Measurements from ENCODE around the gene NTSR1. TPM values are rescaled to one million over a fixed set of nuclear protein-coding genes. Genes with fewer than 3 reads are reported as not detected.

The NTSR1 gene
- total and polyA plus RNA-seq, 2 of the 13 experiments (the other 11 are each of a cell fraction or from before 2014, with no cell fraction given): 0.09 to 0.12 TPM

GRCh38 chr20:62768551-62769287 lies 60.1 kb downstream of the NTSR1 start (continued):
- TF ChIP-seq RAD51 (IDR thresholded peaks at IDR 0.05; ENCODE audit: borderline replicate concordance) (no peak), ZC3H4 (CRISPR knock-in tag; IDR thresholded peaks at IDR 0.05; ENCODE audit: borderline replicate concordance) (no peak), ZNF552 (CRISPR knock-in tag; IDR thresholded peaks at IDR 0.05; ENCODE audit: borderline replicate concordance) (peak; percentile 31; the same call in 1 of the 2 replicates), ZNF282 (IDR thresholded peaks at IDR 0.05; ENCODE audit: partially characterized antibody) (no peak), SETDB1 (CRISPR knock-in tag; IDR thresholded peaks at IDR 0.05; ENCODE audit: borderline replicate concordance) (no peak), PHF21A (CRISPR knock-in tag; IDR thresholded peaks at IDR 0.05) (no peak), KAT2B (IDR thresholded peaks at IDR 0.05; ENCODE audit: borderline replicate concordance, low read depth, low read length) (no peak), ZNF263 (CRISPR knock-in tag; IDR thresholded peaks at IDR 0.05) (no peak), KDM4B (CRISPR knock-in tag; IDR thresholded peaks at IDR 0.05) (no peak), RFXANK (CRISPR knock-in tag; IDR thresholded peaks at IDR 0.05) (no peak), GABPA (IDR thresholded peaks at IDR 0.05; ENCODE audit: low read depth, low read length) (0 out of 2 replicates have a peak, but pooled peaks have one; percentile 15), GABPA (CRISPR knock-in tag; IDR thresholded peaks at IDR 0.05; ENCODE audit: low read depth) (no peak), ZFP62 (CRISPR knock-in tag; IDR thresholded peaks at IDR 0.05) (no peak), ZSCAN21 (CRISPR knock-in tag; IDR thresholded peaks at IDR 0.05; ENCODE audit: borderline replicate concordance) (0 out of 2 replicates have a peak, but pooled peaks have one; percentile 40)
- TF ChIP-seq, protein P1, sequence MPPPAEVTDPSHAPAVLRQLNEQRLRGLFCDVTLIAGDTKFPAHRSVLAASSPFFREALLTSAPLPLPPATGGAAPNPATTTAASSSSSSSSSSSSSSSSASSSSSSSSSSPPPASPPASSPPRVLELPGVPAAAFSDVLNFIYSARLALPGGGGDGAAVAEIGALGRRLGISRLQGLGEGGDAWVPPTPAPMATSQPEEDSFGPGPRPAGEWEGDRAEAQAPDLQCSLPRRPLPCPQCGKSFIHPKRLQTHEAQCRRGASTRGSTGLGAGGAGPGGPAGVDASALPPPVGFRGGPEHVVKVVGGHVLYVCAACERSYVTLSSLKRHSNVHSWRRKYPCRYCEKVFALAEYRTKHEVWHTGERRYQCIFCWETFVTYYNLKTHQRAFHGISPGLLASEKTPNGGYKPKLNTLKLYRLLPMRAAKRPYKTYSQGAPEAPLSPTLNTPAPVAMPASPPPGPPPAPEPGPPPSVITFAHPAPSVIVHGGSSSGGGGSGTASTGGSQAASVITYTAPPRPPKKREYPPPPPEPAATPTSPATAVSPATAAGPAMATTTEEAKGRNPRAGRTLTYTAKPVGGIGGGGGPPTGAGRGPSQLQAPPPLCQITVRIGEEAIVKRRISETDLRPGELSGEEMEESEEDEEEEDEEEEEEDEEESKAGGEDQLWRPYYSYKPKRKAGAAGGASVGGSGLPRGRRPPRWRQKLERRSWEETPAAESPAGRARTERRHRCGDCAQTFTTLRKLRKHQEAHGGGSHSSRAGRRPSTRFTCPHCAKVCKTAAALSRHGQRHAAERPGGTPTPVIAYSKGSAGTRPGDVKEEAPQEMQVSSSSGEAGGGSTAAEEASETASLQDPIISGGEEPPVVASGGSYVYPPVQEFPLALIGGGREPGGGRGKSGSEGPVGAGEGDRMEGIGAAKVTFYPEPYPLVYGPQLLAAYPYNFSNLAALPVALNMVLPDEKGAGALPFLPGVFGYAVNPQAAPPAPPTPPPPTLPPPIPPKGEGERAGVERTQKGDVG (CRISPR knock-in tag; IDR thresholded peaks at IDR 0.05; ENCODE audit: borderline replicate concordance): no peak
- TF ChIP-seq, protein P2, sequence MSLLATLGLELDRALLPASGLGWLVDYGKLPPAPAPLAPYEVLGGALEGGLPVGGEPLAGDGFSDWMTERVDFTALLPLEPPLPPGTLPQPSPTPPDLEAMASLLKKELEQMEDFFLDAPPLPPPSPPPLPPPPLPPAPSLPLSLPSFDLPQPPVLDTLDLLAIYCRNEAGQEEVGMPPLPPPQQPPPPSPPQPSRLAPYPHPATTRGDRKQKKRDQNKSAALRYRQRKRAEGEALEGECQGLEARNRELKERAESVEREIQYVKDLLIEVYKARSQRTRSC (CRISPR knock-in tag; IDR thresholded peaks at IDR 0.05; ENCODE audit: low read depth): no peak
- TF ChIP-seq, protein P3, sequence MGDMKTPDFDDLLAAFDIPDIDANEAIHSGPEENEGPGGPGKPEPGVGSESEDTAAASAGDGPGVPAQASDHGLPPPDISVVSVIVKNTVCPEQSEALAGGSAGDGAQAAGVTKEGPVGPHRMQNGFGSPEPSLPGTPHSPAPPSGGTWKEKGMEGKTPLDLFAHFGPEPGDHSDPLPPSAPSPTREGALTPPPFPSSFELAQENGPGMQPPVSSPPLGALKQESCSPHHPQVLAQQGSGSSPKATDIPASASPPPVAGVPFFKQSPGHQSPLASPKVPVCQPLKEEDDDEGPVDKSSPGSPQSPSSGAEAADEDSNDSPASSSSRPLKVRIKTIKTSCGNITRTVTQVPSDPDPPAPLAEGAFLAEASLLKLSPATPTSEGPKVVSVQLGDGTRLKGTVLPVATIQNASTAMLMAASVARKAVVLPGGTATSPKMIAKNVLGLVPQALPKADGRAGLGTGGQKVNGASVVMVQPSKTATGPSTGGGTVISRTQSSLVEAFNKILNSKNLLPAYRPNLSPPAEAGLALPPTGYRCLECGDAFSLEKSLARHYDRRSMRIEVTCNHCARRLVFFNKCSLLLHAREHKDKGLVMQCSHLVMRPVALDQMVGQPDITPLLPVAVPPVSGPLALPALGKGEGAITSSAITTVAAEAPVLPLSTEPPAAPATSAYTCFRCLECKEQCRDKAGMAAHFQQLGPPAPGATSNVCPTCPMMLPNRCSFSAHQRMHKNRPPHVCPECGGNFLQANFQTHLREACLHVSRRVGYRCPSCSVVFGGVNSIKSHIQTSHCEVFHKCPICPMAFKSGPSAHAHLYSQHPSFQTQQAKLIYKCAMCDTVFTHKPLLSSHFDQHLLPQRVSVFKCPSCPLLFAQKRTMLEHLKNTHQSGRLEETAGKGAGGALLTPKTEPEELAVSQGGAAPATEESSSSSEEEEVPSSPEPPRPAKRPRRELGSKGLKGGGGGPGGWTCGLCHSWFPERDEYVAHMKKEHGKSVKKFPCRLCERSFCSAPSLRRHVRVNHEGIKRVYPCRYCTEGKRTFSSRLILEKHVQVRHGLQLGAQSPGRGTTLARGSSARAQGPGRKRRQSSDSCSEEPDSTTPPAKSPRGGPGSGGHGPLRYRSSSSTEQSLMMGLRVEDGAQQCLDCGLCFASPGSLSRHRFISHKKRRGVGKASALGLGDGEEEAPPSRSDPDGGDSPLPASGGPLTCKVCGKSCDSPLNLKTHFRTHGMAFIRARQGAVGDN (CRISPR knock-in tag; IDR thresholded peaks at IDR 0.05): no peak
- TF ChIP-seq, protein P4, sequence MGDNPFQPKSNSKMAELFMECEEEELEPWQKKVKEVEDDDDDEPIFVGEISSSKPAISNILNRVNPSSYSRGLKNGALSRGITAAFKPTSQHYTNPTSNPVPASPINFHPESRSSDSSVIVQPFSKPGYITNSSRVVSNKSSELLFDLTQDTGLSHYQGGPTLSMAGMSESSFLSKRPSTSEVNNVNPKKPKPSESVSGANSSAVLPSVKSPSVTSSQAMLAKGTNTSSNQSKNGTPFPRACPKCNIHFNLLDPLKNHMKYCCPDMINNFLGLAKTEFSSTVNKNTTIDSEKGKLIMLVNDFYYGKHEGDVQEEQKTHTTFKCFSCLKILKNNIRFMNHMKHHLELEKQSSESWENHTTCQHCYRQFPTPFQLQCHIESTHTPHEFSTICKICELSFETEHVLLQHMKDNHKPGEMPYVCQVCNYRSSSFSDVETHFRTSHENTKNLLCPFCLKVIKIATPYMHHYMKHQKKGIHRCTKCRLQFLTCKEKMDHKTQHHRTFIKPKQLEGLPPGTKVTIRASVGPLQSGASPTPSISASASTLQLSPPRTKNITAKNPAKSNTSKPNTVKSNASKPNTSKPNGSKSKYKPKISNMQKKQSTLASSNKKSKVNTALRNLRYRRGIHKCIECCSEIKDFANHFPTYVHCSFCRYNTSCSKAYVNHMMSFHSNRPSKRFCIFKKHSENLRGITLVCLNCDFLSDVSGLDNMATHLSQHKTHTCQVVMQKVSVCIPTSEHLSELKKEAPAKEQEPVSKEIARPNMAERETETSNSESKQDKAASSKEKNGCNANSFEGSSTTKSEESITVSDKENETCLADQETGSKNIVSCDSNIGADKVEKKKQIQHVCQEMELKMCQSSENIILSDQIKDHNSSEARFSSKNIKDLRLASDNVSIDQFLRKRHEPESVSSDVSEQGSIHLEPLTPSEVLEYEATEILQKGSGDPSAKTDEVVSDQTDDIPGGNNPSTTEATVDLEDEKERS (CRISPR knock-in tag; IDR thresholded peaks at IDR 0.05): no peak
